HG03060 (cell line): ENCODE data around the gene NAPB.
"Not testable (repeated sequence)": the region's sequence is repeated elsewhere in the genome, so short reads cannot be mapped to it uniquely, and the experiment has no call there.

Experiments
- ATAC-seq: cut with Tn5 transposase; IDR thresholded peaks from one replicate; pipeline ENCODE4 v1.9.1; 2021; ENCODE audit warnings: low read depth, moderate number of reproducible peaks; ENCODE audit not compliant: unreplicated experiment

NAPB gene

GRCh38 chr20:23420943-23421931 is at the start of gene NAPB:
NAPB (minus strand) TSS chr20:23421488; CDS start chr20:23421402, 86 bp downstream.
- peak; percentile 92 for ATAC-seq

- ATAC-seq, result not testable (repeated sequence)
Observed at GRCh38 chr20:23466961-23467360, 45.7 kb upstream of the NAPB start.

DNA sequence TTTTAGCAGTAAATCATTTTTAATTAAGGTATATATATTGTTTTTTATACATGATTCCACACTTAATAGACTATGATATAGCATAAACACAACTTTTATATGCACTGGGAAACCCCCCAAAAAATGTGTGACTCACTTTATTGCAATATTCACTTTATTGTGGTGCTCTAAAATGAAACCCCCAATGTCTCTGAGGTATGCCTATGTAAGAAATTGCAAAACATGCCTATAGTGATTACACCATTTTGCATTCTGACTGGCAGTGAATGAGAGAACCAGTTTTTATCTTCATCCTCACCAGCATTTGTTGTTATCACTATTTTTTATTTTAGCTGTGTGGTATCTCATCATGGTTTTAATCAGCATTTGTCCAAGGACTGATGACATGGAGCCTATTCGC is 39.9 kb upstream of the NAPB start:
- no peak for ATAC-seq

GRCh38 chr20:23459461-23460150 is 38.3 kb upstream of the NAPB start:
- no peak for ATAC-seq

DNA sequence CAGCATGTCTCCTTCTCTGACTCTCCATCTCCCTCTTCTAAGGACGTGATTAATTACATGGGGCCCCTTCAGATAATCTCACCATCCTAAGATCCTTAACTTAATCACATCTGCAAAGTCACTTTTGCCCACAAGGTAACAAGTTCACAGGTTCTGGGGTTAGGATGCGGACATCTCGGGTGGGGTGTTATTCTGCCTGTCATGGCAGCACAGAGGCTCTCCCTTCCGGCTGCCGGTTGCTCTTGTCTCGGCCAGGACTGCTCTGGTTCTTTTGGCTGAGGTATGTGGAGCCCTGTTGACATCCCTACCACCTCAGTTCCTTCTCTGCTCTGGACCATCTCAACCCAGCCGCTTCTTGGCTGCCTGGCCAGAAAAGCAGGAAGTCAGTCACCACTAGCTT is 35.6 kb upstream of the NAPB start:
- ATAC-seq, result no peak

GRCh38 chr20:23456409-23456808 is 35.1 kb upstream of the NAPB start:
- no peak for ATAC-seq

- no peak for ATAC-seq
Observed at GRCh38 chr20:23455639-23456038, 34.4 kb upstream of the NAPB start.

DNA sequence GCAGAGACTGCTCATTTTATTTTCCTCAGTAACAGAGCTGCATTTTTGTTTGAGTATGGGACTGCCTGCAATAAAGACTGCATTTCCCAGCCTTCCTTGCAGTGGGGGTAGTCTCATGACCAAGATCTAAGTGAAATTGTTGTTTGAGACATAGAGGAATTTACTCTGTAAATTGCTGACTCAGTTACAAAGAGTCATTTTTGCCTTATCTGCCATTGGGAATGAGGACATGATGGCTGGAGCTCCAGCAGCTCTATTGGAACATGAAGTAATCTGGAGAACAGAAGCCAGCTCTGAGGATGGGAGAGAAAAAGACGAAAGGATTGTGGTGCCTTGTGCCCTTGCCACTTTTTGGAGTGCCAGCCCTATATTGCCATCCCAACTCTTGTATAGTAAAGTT is 33.5 kb upstream of the NAPB start:
- ATAC-seq, result no peak

GRCh38 chr20:23453549-23454543 is 32.6 kb upstream of the NAPB start:
- ATAC-seq, result no peak

DNA sequence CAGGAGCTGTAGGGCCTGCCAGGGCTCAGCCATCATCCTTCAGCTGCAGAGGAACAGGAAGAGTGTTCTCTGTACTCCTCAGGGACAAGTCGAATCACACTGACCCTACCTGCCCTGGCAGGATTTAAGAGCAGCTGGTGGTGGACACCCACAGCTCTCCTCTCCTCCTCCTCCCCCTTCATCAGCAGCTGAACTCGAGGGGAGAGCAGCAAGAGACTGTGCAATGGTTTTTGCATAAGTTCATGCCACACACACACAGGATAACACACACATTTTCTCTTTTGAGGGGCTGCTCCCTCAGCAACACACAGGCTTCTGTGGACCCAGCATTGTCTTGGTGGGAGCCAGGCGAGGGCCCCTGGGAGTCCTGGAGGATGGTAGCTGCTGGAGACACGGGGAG is 31.5 kb upstream of the NAPB start, which contains the start of gene CST11:
Gene CST11, minus strand, starts transcription at position 101 of the 400 bp plus-strand sequence. Its CDS starts 65 bp downstream, at position 36.
- ATAC-seq, result no peak

- ATAC-seq, result no peak
Observed at GRCh38 chr20:23451956-23452487, 30.7 kb upstream of the NAPB start.

DNA sequence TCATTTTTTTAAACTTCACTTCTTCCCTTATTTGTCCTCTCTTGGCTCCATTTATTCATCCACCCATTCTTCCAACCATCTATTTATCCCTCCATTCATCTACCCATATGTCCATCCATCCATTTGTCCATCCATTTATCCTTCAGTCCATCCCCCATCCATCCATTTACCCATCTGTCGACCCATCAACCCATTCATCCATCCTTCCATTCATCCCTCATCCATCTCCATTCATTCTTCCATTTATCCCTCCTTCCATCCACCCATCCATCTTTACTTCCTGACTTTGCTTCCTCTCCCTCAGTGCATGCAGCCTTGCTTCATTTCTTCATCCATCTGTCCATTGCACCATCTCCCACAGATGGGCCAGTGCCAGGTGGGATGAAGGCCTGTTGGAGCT is 29.6 kb upstream of the NAPB start:
- ATAC-seq, result no peak

- ATAC-seq, result no peak
Observed at GRCh38 chr20:23449421-23449820, 28.1 kb upstream of the NAPB start.

DNA sequence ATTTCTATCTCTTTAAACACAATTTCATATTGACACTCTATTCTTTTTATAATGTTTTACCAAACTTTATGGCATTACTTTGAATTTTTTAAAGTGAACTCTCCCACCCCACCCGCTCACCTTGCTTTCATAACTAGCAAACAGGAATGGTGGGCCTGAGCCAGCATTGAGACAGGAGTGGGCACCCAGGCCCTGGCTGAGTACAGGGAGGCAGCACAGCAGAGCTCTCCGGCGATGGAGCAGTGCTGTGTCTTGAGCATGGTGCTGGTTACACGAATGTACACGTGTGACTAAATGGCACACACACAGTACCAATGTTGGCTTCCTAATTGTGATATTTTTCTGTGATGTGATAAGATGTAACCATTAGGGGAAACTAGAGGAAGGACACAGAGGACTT is 26.9 kb upstream of the NAPB start:
- ATAC-seq, result no peak

DNA sequence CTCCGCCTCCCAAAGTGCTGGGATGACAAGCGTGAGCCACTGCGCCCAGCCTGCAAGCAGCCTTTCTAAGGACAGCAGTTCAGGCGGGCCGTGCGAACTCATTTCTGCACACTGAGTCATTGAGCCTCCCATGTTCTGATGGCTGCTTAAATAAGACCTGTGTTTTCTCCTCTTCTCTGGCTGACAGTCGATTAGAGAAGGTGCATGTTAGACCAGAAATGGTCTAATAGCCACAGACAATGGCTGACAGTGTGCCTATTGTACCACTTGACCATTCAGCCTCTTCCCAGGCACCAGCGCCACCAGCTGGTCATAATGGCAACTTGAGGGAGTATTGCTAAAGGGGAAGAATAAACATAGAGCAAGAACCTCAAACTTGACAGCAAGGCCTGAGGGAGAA is 25.2 kb upstream of the NAPB start:
- no peak for ATAC-seq

- ATAC-seq, result no peak
Observed at GRCh38 chr20:23445596-23446217, 24.4 kb upstream of the NAPB start.

GRCh38 chr20:23444859-23445258 is 23.6 kb upstream of the NAPB start:
- ATAC-seq, result no peak

GRCh38 chr20:23442436-23442835 is 21.1 kb upstream of the NAPB start:
- ATAC-seq, result no peak

GRCh38 chr20:23441850-23442313 is 20.6 kb upstream of the NAPB start:
- ATAC-seq, result peak; percentile 57
